Cerebellar nuclear complex (tissue), 1 donor: ENCODE results near the gene CHTF18.
A peak's percentile ranks its signal among the peaks of the same experiment; 100 is the strongest.
"Not testable (repeated sequence)": the region's sequence is repeated elsewhere in the genome, so short reads cannot be mapped to it uniquely, and the experiment has no call there.

Experiments
- DNase-seq, 2 experiments: peaks; one replicate each; lab custom pipeline; 2025; lab: John Stamatoyannopoulos, UW

Gene CHTF18

DNA sequence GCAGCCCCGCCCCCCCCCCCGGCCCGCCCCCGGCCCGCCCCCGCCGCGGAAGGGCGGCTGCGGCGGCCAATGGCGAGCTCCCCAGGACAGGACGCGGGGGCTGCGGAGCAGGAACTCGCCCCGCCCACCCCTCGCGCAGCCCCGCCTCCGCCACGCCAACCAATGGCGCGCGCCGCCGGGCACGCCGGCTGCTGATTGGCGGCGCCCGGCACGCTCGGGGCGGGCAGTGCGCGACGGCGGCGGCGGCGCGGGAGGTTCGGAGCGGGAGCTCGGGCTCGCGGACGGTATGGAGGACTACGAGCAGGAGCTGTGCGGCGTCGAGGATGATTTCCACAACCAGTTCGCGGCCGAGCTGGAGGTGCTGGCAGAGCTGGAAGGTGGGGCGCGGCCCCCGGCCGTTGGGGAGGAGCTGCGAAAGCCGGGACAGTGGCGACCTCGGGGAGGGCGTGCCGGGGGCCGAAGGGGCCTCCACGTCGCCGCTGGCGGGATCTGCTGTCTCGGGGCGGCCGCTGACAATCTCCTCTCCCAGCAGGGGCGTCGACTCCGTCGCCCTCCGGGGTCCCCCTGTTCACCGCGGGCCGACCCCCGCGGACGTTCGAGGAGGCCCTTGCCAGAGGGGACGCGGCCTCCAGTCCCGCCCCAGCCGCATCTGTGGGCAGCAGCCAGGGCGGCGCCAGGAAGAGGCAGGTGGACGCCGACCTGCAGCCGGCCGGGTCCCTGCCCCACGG lies at the start of gene CHTF18:
Gene CHTF18, plus strand, starts transcription at position 222 of the 728 bp plus-strand sequence. Its CDS starts 65 bp downstream, at position 287.
- DNase-seq: peak; percentile 32 to 43

DNA sequence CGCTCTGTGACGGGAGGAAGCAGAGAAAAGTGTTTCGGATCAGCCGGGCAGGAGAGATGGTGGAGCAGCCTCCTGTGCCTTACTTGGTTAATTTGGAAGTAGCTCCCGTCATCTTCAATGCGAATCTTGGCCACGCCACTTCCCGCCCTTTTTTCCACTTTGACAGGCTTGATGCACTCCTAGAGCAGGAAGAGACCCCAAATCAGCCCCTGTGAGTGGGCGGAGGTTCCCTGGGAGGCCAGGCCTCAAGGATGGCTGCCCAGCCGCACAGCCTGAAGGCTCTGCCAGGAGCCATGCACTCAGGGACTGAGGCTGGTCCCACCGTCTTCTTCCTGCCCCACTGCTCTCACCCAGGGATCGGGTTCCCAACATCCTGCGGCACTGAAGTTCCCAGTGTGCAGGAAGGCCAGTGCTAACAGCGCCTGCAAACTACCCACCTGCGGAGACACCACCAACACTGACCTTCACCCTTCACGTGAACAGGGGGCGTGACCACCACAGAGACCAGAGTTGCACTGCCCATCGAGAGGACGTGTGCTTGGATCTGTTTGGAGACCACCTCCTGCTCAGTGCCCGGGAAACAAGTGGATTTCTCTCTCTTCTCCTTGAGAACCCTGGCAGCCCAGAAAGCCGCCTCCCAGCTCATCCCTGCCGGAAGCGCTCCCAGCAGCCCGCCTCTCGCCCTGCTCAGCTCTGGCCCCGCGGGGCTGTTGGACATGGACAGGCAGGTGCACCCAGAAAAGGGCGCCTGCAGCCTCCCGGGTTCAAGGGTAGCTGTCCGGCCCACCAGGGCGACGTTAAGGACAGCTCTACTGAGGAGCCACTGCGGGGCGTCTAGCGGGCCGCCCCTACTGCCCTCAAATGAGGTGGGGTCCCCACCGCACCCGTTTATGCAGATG lies 48.6 kb upstream of the CHTF18 start:
- no peak for DNase-seq

DNA sequence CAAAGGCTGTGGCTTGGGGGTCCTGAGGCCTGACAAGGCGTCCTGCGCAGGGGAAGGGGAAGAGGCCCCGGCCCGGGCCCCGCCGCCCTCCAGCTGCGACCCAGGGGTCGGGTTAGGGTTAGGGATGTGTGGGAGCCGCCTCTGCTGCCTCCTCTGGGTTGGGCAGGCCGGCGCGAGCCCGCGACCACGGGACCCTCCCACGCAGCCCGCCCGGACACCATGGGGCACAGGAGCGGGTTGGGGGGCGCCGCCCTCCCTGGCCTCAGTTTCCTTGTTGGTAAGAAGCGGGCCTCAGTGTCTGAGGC lies 48.0 kb upstream of the CHTF18 start:
- no peak for DNase-seq

DNA sequence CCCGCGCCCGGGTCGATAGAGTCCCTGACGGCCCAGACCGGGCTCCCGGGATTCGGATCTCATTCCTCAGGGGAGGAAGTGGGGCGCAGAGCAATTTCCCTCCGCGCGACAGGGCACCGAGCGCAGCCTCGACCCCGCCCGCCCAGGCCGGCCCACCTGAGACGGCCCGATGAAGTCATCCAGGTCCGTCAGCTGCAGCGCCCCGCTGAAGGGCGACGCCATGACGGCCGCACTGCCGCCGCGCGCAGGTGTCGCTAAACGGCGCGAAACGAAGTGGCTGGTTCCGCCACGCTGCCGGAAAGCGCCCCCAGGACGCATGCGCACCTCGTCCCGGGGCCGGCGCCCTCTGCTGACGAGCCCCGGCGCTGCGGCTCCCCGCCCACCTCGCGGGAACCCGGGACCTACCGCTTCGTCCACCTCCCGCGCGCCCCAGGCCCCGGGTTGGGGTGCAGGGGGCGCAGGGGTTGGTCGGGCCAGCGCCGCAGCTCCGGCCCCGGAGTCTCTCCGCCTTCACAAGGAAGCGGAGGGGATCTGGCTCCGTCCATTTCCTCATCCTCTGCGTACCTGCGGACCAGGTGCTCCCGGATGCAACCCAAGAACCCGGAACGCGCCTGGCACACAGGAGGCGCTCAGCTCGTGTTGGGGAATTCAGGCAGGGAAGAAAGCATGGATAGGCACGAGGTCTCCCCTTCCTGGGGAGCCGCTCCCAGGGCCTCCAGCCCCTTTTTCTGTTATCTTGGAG lies 47.5 kb upstream of the CHTF18 start, which contains the start of gene CIAO3:
Gene CIAO3, minus strand, starts transcription at position 234 of the 742 bp plus-strand sequence. Its CDS starts 12 bp downstream, at position 222.
- DNase-seq: peak in 1 of 2 experiments; percentile 23

DNA sequence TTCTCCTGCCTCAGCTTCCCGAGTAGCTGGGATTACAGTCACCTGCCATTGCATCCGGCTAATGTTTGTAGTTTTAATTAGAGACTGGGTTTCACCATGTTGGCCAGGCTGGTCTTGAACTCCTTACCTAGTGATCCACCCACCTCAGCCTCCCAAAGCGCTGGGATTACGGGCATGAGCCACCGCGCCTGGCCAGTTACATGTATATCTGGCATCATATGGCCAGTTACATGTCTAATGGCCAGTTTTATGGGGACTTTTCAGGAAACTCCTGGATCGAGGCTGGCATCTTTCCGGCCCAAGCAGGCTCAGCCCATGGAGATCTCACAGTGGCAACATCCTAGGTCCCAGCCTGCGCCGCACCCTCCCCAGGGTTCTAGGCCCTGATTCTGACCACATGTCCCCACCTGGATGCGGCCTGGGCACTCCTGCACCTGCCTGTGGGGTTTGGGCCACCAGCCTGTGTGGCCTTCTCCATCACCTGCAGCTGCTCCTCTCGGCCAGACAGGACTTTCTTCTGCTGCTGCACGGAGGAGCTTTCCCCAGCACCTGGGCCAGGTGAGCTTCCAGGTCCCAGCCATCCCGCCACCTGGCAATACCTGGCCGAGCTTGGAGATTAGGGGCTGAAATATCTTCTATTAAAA lies 46.3 kb upstream of the CHTF18 start:
- DNase-seq: no peak

DNA sequence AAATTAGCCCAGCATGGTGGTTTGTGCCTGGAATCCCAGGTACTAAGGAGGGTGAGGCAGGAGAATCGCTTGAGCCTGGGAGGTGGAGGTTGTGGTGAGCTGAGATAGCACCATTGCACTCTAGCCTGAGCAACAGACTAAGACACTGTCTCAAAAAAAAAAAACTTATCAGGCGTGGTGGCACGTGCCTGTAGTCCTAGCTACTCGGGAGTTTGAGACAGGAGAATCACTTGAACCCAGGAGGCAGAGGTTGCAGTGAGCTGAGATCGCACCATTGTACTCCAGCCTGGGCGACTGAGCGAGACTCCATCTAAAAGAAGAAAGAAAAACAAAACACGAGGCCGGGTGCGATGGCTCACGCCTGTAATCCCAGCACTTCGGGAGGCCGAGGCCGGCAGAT lies 45.5 kb upstream of the CHTF18 start:
- DNase-seq: not testable (repeated sequence)

DNA sequence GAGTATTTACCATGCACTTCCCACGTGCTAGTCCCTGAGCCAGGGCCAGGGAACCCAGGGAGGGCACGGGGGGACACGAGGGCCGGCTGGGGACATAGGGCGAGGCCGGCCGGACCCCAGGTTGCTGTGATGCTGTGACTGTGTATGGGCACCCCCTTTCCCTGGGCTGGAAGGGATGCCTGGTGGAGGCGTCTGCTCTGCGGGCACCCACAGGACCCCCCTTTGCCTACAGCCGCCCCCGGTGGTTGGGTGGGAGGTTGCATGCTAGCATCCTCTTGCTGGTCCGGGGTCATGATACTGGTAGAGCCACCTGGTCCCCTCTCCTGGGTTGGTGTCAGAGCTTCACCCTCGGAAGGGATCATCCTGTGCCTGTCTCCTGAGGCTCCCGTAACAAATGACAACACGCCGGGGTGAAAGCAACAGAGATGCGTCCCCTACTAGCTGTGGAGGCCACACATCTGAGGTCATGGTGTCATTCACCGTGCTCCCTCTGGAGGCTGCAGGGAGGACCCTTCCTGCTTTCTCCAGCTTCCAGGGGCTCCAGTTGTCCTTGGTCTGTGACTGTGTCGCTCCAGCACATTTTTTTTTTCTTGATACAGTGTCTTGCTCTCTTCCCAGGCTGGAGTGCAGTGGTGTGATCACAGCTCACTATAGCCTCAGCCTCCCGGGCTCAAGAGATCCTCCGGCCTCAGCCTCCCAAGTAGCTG lies 44.5 kb upstream of the CHTF18 start:
- no peak for DNase-seq

DNA sequence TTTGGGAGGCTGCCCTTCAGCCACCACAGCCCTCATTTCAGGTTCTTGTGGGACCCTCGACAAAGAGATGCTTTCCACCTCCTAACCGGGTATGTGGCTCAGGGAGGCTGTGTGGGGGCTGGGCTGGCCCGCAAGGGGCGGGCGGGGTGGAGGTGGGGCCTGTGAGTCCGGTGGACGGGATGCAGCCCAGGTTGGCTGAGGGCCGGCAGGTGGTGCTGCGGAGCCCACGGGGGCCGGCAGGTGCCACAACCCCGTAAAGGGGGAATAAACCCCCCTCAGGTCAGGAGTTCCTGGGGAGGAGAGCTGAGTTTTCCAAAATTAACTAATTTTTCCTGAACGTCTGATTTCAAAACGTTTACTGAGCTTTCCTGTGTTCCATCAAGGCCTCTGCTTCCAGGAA lies 42.7 kb upstream of the CHTF18 start:
- no peak for DNase-seq

DNA sequence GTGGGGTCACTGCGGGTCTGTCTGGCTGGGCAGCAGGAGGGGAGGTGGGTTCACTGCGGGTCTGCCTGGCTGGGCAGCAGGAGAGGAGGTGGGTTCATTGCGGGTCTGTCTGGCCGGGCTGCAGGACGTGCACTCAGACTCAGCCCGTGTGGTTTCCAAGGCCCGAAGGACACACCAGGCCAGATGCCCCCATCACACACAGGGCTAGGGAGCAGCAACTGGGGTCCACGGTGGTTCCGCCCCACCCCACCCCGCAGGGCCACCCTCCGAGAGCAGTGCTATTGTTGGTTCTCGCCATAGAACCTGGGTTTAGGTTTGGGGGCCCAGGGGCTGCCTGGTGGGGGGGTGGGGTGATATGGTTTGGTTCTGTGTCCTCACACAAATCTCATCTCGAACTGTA lies 41.8 kb upstream of the CHTF18 start:
- no peak for DNase-seq

DNA sequence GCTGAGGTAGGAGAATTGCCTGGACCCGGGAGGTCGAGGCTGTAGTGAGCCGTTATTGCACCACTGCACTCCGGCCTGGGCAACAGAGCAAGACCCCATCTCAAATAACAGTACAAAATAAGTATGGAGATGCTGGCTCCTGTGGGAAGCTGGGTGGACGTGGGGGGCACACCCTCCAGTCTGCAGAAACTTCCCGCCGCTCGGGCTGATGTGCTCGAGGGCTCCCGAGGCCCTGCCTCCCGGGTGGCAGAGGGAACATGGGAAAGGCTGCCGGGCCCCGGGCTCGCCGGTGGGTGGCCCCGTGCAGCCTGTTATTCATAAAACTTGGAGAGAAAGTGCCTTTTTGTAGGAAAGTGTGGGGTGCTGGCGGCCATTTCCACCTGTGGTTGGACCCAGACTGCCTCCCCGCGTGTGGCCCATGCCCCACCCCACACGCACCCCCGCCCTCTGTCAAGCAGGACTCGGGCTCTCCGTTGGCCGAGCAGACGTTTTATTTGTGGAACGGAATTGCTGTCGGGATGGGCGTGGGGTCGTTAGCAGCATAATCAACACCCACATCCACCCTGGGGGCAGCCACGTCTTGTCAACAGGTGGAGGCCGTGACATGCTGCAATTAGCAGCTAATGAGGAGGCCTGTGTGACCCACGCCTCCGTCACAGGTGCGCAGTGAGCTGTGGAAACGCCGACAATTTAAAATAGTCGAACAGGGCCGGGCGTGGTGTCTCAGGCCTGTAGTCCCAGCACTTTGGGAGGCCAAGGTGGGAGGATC lies 40.3 kb upstream of the CHTF18 start:
- DNase-seq: no peak

DNA sequence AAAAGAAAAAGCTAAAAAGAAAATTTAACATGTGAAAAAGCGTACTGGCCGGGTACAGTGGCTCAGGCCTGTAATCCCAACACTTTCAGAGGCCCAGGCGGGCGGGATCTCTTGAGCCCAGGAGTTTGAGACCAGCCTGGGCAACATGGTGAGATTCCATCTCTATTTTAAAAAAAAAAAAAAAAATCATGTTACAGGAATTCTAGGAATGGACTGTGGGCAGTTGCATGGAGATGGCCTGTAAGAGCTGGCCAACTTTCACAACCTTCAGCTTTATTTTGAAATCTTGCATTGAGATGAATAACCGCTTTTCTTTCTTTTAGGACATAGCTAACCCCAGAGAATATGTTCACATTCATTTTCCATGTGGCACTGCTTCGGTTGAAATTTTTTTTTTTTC lies 39.4 kb upstream of the CHTF18 start:
- DNase-seq: no peak

DNA sequence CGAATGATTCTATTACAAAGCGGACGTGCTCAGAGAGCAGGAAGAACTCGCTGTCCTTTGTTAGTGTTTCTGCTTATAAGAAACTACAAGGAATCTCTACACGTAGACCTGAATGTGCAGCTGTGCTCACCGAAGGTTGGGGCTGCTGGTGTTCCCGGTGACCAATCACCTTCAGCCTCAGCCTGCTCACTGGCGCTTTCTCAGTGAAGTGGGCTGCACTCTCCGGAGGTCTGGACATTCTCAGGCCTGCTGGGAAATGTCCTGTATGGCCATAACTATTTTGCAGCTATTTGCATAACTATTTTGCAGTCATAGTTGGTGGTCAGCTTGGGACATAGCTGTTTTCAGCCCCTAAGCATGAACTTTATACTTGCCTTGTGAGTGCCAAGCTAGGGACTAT lies 37.9 kb upstream of the CHTF18 start:
- no peak for DNase-seq

DNA sequence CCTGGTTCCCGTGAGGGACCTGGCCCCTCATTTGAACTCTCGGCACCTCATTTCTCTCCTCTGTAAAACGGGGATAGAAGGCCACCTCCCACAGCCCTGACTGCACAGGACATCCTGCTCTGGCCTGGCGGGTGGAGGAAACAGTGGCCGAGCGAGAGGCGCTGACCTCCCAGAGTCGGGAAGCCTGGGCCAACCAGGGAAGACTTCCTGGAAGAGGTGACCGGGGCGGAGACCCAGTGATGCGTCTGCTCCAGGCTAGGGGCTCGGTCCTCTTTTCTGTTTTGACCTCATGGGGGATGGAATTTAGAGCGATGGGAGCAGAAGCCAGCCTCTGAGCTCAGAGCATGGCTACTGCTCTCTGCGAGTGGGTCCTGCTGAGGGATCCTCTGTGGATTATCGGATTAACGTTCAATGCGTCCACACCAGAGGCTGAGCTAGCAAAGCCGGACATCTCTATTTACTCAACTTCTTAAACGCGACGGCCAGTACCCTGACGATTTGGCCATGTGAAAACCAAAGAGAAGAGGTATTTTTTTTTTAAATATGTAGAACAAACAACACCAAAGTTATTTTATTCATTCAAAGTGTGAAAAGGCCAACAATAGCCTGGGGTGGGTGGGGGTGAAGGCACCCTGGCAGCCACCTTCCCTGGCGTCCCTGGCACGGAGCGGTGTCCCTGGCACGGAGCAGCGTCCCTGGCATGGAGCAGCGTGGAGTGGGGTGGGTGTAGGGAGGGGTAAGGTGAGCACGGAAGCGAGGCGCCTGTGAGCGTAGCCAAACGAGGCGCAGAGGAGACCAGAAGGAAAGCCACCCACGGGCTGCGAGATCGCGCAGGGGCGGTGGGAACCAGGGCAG lies 37.0 kb upstream of the CHTF18 start:
- no peak for DNase-seq

DNA sequence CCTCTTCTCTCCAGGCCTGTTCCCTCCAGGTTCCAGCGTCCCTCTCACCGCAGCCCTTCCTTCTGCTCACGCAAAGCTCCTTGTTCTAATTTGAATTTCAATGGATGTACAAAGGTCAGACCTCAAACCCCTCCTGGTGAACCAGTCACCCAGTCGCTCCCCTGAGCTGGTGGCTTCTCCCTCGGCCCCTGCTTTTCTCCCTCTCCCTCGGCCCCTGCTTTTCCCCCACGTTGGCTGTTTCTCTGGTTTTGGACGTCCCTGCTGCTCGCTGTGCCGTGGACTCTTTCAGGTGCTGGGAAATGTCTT lies 36.5 kb upstream of the CHTF18 start:
- DNase-seq: no peak

DNA sequence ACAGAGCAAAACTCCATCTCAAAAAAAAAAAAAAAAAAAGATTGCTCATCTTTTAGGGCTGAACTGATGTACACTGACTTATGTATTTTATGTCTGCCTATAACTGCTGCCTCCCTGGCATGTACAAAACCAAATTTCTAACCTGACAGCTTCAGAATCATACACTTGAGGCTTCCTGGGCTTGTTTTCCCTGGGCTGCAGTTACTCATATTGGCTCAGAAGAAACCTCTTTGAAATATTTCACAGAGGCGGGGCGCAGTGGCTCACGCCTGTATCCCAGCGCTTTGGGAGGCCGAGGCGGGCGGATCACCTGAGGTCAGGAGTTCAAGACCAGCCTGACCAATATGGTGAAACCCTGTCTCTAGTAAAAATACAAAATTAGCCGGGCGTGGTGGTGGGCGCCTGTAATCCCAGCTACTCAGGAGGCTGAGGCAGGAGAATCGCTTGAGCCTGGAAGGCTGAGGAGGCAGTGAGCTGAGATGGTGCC lies 34.3 kb upstream of the CHTF18 start:
- DNase-seq: not testable (repeated sequence)

DNA sequence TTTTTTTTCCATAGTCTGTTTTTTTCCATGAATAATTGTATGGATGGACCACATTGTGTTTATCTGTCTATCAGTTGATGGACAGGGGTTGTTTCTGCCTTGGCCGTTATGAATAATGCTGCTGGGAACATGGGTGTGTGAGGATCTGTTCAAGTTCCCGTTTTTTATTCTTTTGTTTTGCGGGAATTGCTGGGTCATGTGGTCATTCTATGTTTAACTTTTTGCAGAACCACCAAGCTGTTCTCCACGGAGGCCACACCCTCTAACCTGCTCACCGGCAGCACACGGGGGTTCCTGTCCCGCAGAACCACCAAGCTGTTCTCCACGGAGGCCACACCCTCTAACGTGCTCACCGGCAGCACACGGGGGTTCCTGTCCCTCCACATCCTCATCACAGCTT lies 33.8 kb upstream of the CHTF18 start:
- DNase-seq: no peak

DNA sequence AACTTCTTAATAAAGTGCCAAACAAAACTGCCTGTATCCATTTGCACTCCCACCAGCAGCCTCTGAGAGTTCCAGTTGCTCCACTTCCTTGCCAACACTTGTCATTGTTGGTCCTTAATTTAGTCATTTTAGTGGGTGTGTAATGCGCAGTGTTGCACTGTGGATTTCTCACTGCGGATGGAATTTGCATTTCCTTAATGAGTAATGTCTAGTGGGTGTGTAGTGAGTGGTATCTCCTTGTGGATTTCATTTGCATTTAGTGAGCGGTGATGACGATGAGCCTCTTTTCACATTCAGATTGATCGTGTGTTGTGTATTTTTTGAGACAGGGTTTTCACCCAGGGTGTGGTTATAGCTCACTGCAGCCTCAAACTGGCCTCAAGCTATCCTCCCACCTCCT lies 32.0 kb upstream of the CHTF18 start:
- DNase-seq: no peak

DNA sequence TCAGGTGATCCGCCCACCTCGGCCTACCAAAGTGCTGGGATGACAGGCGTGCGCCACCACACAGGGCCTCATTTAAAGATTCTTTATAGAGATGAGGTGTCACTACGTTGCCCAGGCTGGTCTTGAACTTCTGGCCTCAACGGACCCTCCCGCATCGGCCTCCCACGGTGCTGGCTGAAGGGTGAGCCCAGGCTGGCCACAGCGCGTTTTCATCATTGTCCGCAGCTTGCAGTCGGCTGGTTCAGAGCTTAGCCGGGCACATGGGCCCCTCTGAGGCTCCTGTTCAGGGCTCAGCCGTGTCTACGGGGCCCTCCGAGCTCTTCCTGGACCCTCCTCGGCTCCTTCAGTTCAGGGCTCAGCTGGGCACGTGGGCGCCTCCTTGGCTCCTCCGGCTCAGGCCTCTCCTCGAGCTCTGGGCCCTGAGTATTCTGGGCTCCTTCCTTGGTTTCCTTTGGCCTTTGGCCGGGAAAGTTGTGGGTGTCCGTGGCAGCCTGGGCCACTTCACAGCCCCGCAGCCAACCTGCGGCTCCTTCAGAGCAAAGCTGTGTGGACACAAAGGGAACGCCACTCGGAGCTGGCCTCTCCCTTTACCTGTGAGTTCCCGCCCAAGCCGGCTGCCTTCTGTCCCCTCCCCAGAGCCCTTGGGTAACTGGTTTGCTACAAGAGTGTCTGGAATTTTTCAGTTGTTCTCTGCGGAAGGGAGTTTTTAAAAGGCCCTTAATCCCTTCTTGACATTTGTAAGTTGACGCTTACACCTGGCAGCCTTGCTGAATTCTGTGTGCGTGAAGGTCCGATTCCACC lies 29.1 kb upstream of the CHTF18 start:
- no peak for DNase-seq

DNA sequence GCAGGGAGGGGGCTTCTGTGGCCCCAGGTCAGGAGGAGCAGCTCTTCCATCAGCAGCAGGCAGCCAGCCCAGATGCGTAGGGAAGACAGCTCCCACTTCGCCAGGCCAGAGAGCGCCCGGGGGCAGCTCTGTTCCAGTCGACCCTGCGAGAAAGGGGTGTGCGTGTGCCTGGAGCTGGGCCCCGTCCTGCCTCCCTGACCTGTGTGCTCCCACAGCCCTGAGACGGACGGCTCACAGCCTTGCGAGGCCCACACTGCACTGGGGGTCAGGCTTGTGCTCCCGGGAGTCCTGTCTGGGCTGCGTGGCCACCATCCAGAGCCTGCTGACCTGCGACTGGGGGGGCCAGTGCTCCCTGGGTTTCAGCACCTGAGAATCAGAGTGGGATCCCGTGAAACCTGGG lies 28.4 kb upstream of the CHTF18 start:
- no peak for DNase-seq
